NT2/D1 (cell line): ENCODE results near the gene ADAMTS13.

Source experiments
- DNase-seq: peaks from one replicate; pipeline ENCODE4 v3.0.0-alpha.2; 2011; ENCODE audit warnings: low read depth, low spot score
- H3K27me3 ChIP-seq: 2 replicates; pipeline ENCODE4 v1.6.0; 2011; ENCODE audit warnings: mild to moderate bottlenecking; ENCODE audit not compliant: insufficient read length, insufficient read depth
- H3K36me3 ChIP-seq: 2 replicates; pipeline ENCODE4 v1.6.1; 2011; ENCODE audit warnings: mild to moderate bottlenecking, low read length, mixed read lengths; ENCODE audit not compliant: insufficient read depth, insufficient read length
- H3K4me1 ChIP-seq: 2 replicates; pipeline ENCODE4 v1.5.1; 2011; ENCODE audit not compliant: insufficient read depth, insufficient read length
- H3K4me3 ChIP-seq: 2 replicates; pipeline ENCODE4 v1.5.1; 2011; ENCODE audit warnings: low read depth; ENCODE audit not compliant: insufficient read length
- H3K9ac ChIP-seq: 2 replicates; pipeline ENCODE4 v1.6.0; 2011; ENCODE audit warnings: low read depth; ENCODE audit not compliant: insufficient read length
- H3K9me3 ChIP-seq: 2 replicates; pipeline ENCODE4 v1.5.1; 2011; ENCODE audit warnings: mild to moderate bottlenecking, low read length; ENCODE audit not compliant: insufficient read depth
- SUZ12 ChIP-seq: IDR thresholded peaks from 2 replicates; pipeline ENCODE4 v1.6.1; 2011; ENCODE audit not compliant: insufficient read length, insufficient read depth; ENCODE audit errors: extremely low read depth
- YY1 ChIP-seq: IDR thresholded peaks from 2 replicates; pipeline ENCODE4 v1.6.1; 2011; ENCODE audit not compliant: insufficient read length, insufficient read depth
- ZNF274 ChIP-seq: IDR thresholded peaks from 2 replicates; pipeline ENCODE4 v1.6.1; 2011; ENCODE audit warnings: mild to moderate bottlenecking, low read depth, low read length

ADAMTS13 gene

DNA sequence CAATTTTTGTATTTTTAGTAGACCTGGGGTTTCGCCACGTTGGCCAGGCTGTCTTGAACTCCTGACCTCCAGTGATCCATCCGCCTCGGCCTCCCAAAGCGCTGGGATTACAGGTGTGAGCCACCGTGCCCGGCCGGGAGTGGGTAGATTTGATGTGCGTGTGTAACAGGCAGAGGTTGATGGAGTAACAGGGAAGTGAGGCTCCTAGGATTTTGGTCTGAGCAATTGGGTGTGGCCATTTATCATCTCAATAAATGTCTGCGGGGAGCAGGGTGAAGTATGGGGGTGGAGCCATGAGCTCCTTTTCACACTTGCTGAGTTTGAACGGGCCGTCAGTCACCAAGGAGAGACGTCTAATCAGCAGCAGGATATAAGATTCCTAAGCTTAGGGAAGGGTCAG is 3.2 kb upstream of the ADAMTS13 start:
- TF ChIP-seq SUZ12 (no peak), YY1 (no peak), ZNF274 (no peak)
- H3K36me3 ChIP-seq, result peaks cover 27% of the 10 kb centered on the region
- H3K4me1 ChIP-seq, result peaks cover 17% of the 10 kb centered on the region
- no peak for DNase-seq
- peak overlapping the region; percentile 92 for H3K4me3 ChIP-seq
- H3K27me3 ChIP-seq, result no peaks in the 10 kb centered on the region
- H3K9ac ChIP-seq, result peak overlapping the region; percentile 98
- no peaks in the 10 kb centered on the region for H3K9me3 ChIP-seq

DNA sequence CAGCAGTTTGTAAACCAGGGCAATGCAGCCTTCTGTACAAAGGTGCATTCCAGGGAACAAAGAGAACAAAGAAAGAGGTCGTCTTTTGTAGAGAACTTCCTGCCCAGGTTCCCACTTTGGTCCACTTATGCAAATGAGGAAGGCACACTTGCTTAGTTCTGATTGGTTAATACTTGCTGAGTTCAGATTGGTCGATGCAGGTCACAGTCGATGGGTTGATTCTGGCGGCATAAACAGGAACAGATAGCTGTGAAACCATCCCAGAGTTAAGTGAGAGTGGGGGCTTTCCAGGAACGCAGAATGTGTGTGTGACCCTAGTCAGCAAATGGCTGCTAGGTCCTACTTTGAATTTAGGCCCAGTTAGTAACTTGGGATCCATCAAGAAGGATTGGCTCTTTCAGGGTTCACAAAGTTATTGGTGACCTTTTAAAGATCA is 1.8 kb upstream of the ADAMTS13 start:
- Histone ChIP-seq H3K4me3 (no peak overlapping the region), H3K27me3 (no peaks in the 10 kb centered on the region), H3K9ac (no peak overlapping the region), H3K4me1 (peaks cover 17% of the 10 kb centered on the region), H3K9me3 (no peaks in the 10 kb centered on the region), H3K36me3 (peaks cover 21% of the 10 kb centered on the region)
- TF ChIP-seq YY1, result no peak
- no peak for TF ChIP-seq ZNF274
- TF ChIP-seq SUZ12, result no peak
- no peak for DNase-seq

DNA sequence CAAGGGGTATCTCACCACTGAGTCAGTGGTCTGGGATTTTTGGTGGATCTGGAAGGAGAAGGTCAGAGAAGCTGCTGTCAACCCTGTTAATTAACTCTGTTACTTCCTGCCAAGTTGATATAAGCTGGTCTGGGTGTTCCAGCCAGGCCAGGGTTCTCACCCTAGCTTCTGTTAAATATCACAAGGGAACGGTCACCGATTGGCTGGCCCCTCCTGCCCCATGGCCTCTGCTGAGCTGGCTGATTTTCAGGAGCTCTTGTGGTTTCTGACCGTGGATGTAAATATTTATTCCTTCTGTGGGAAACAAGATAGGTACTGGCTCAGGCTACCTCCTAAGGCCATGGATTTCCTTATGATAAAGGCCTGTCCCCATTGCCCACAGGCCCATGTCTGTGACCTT is 1.0 kb downstream of the ADAMTS13 start:
- Histone ChIP-seq H3K9me3 (no peaks in the 10 kb centered on the region; the same call in 1 of the 2 replicates), H3K9ac (no peak overlapping the region), H3K36me3 (peaks cover 18% of the 10 kb centered on the region), H3K4me3 (no peak overlapping the region), H3K4me1 (peaks cover 21% of the 10 kb centered on the region), H3K27me3 (no peaks in the 10 kb centered on the region)
- TF ChIP-seq ZNF274, result no peak
- no peak for TF ChIP-seq SUZ12
- no peak for TF ChIP-seq YY1
- no peak for DNase-seq

DNA sequence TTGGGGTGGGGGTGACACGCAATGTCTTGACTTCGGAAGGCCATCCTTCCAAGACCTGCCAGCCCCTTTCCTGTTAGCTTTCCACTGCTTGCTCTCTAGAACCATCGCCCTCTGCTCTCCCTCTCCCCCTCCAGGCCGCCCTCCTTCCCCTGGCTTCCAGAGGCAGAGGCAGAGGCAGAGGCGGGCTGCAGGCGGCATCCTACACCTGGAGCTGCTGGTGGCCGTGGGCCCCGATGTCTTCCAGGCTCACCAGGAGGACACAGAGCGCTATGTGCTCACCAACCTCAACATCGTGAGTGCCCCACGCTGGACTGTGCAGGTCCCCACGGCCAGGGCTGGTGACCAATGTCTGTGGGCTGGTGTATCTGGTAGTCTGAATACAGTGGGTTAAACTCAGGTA is 2.0 kb downstream of the ADAMTS13 start:
- Histone ChIP-seq H3K9me3 (no peaks in the 10 kb centered on the region; the same call in 1 of the 2 replicates), H3K4me3 (no peak overlapping the region), H3K4me1 (peaks cover 21% of the 10 kb centered on the region), H3K36me3 (peaks cover 18% of the 10 kb centered on the region), H3K27me3 (no peaks in the 10 kb centered on the region), H3K9ac (no peak overlapping the region)
- TF ChIP-seq SUZ12 (no peak), ZNF274 (no peak), YY1 (no peak)
- DNase-seq, result no peak

DNA sequence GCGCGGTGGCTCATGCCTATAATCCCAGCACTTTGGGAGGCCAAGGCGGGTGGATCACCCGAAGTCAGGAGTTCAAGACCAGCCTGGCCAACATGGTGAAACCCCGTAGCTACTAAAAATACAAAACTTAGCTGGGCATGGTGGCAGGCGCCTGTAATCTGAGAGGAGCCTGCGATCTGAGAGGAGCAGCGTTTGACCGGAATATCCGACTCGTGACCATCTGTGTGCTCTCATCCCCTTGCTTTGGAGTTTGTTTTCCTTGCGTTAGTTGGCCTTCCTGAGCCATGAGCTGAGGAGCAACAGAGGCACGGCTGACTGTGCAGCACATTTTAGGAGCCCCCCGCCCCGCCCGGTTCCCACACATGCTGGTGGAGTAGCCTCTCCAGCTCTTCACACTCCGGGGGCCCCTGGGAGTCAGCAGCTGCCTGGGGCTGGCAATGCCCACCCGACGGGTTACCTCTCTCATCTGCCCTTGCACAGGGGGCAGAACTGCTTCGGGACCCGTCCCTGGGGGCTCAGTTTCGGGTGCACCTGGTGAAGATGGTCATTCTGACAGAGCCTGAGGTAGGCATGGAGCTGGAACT is 3.0 kb downstream of the ADAMTS13 start:
- Histone ChIP-seq H3K4me3 (no peak overlapping the region), H3K9ac (no peak overlapping the region), H3K9me3 (no peaks in the 10 kb centered on the region; the same call in 1 of the 2 replicates), H3K36me3 (peaks cover 18% of the 10 kb centered on the region), H3K27me3 (peaks cover 4% of the 10 kb centered on the region), H3K4me1 (peaks cover 20% of the 10 kb centered on the region)
- TF ChIP-seq ZNF274 (no peak), YY1 (no peak), SUZ12 (no peak)
- no peak for DNase-seq

DNA sequence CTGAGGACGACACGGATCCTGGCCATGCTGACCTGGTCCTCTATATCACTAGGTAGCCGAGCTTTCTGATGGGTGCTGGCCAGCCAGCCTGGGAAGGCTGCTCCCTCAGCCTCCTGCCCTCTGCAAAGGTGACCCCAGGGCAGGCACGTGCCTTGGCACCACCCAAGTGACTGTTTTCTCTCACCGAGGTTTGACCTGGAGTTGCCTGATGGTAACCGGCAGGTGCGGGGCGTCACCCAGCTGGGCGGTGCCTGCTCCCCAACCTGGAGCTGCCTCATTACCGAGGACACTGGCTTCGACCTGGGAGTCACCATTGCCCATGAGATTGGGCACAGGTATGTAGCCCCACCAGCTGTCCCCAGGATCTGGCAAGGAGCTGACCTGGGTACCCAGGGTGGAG is 3.8 kb downstream of the ADAMTS13 start:
- no peak for DNase-seq
- H3K4me3 ChIP-seq, result no peak overlapping the region

DNA sequence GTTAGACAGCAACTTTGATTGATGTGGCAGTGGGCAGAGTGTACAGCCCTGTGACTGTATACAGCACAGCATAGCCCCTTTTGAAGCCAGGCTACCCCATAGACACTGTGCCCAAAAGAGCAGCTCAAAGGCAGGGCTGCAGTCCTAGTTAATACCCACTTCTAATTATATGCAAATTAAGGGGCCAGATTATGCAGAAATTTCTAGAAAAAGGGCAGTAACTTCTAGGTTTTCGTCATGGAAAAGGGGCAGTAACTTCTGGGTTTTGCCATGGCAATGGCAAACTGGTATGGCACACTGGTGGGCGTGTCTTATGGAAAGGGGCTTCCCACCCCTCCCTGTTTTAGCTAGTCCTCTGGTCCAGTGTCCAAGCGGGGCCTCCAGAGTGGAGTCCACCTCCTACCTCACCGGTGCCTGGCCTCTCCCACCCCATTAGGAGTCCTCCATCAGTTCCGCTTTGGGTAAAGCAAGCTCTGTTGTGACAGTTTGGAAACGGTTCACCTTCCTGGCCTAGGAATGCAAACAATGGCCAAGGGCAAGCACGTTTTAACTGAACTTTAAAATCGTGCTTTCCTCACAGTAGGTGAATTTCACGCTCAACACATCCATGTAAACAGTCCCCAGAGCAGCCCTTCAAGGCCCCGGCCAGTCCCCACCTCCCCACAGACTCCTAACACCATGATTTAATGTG is 5.6 kb downstream of the ADAMTS13 start:
- H3K4me3 ChIP-seq, result peak overlapping the region; percentile 31
- no peak for DNase-seq
- peaks cover 18% of the 10 kb centered on the region for H3K36me3 ChIP-seq
- H3K9ac ChIP-seq, result peak overlapping the region; percentile 81
- peaks cover 4% of the 10 kb centered on the region for H3K27me3 ChIP-seq
- TF ChIP-seq YY1, result no peak
- TF ChIP-seq SUZ12, result no peak
- no peak for TF ChIP-seq ZNF274
- peaks cover 6% of the 10 kb centered on the region for H3K4me1 ChIP-seq
- H3K9me3 ChIP-seq, result no peaks in the 10 kb centered on the region; the same call in 1 of the 2 replicates

More for the DNA sequence above, 3.8 kb downstream of the ADAMTS13 start:
- peaks cover 18% of the 10 kb centered on the region for H3K36me3 ChIP-seq
- peaks cover 4% of the 10 kb centered on the region for H3K27me3 ChIP-seq
- H3K9me3 ChIP-seq, result no peaks in the 10 kb centered on the region; the same call in 1 of the 2 replicates
- H3K9ac ChIP-seq, result no peak overlapping the region
- peaks cover 20% of the 10 kb centered on the region for H3K4me1 ChIP-seq
- TF ChIP-seq SUZ12 (no peak), YY1 (no peak), ZNF274 (no peak)
